Stimulated activated CD4-positive, alpha-beta T cell treated with anti-CD3 and anti-CD28 coated beads, Interleukin-1b, Interleukin-23, amount 100 ng/mL, for 24 hours (primary cell): ENCODE results near the gene ISCA2.
"Not testable (repeated sequence)": the region's sequence is repeated elsewhere in the genome, so short reads cannot be mapped to it uniquely, and the experiment has no call there.

Experiments used
- DNase-seq, 4 experiments: peaks; one replicate each; pipeline ENCODE4 v3.0.0-alpha.2; 2020; ENCODE audit warnings: low read depth in 4 of 4, low spot score in 1 of 4

Gene ISCA2

DNA sequence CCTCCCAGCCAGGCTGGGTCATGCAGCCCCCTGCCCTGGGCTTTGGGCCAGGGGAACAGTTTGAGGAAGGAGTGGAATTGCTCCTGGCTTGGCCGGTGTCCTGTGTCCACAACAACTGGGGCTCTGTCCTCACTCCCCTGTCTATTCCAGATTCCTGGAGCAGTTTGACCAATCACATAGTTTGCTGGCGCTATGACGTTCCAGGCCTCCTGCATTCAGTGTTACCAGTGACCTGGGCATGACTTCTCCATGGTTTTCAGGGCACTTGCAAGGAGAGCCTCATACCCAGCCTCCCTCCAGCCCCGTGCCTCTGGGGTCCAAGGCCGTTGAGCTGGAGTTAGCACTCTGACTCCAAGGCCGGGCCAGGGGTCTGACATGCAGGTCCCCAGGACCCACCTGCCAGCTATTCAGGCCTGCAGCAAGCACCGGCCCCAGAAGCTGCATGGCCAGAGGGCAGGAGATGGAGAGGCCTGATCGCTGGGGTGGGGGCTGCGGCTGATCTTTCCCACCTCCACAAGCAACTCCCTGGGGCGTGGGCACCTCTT is 34.2 kb downstream of the ISCA2 start:
- DNase-seq = no peak

DNA sequence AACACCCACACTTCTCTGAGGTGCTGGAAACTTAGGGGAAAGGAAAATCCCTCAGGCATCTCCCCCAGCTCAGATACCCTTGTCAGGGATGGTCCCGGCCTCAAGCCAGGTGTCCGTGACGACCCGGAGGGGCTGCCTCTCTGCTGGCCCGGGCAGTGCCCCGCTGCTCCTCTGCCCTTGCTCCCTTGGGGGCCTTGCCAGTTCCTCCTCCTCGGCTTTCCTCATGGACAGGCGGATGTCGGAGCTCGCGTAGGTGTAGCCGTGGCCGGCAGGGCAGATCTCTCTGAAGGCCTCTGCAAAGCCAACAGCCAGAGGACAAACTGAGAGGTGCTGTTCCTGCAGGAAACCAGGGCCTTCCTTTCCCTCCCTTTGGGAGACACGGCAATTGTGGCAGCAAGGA is 34.8 kb downstream of the ISCA2 start:
- no peak for DNase-seq

DNA sequence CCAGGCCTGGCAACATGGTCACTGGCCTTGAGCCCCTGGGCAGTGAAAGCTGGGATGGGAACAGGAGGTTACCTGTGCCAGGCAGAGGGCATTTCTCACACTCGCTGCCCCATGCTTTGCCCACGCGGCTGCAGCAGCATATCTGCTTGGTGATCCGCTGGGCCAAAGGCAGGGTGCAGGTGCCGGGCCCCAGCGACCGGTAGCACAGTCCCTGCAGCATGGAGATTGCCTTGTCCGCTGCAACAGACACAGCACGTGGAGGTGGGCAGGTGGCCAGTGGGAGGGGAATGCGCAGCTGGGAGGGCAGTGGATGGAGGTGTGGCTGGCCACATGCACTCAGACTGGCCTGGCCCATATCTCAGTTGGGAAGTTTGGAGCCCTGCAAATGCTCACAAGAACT is 35.3 kb downstream of the ISCA2 start:
- no peak for DNase-seq

DNA sequence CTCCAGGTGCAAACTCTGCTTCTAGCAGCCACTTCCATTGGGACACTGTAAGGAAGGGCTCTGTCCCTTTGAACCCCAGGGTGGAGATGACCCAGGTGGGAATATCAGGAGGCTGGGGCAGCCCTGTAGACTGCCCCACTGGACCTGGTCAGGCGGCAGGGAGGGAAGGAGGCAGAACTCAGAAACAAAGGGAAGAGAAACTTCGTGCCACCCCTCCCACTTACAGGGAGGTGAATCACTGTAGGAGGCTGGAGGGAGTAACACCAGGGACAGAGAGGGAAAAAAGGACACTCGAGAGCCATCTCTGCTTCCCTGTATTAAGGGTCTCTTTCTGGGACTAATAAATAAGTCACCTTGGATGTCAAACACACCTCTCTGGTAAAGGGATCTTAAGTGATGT is 37.4 kb downstream of the ISCA2 start:
- DNase-seq = no peak

DNA sequence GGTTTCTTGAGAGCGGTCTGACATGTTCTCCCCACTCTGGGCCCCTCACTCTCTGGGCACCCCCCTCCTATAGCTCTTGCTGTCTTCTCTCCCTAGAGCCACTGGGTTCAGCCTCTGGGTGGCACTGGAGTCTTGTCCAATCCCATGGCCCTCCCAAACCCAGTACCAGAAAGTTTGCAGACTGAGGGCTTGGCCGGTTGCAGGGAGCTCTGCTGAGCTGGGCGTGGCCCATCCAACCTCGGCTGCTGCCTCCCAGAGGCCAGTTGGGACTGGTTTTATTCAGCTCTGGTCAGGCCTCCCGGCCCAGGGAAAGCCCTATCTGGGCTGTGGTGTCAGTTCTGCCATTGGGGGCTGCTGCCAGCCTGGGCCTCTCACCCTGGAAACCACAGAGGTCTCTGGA is 37.9 kb downstream of the ISCA2 start:
- no peak for DNase-seq

DNA sequence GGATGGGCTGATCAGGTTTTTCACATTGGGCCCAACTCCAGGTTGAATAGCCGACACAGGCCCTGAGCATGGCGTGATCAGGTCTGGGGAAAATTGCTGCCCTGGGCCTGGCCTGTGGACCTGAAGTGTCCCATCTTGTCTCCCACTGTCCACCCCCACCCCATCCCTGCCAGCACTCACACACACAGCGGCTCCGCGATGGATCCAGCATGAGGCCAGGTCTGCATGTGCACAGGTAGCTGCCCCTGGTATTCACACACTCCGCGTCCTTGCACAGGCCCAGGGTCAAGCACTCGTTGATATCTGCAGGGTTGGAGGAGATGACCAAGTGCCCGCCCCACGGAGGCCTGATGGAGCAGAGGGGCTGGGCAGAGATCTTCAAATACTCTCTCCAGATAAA is 38.7 kb downstream of the ISCA2 start:
- DNase-seq = no peak

DNA sequence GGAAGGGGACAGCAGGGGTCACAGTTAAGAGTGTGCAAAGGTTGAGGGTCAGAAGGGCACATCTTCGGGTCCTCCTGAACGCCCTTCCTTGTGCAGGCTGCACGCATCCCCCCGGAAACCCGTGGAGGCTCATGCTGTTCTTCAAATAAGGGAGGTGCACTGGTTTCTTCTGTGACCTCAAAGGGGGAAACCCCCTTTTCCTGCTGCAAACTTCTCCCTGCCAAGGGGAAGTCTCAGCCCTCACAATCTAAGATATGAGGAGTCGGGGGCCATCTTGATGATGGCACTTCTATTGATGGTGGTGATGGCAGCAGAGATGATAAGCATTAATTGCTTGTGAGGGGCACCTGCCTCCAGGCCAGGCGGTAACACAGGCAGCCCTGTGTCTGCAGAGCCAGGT is 40.0 kb downstream of the ISCA2 start:
- no peak for DNase-seq

DNA sequence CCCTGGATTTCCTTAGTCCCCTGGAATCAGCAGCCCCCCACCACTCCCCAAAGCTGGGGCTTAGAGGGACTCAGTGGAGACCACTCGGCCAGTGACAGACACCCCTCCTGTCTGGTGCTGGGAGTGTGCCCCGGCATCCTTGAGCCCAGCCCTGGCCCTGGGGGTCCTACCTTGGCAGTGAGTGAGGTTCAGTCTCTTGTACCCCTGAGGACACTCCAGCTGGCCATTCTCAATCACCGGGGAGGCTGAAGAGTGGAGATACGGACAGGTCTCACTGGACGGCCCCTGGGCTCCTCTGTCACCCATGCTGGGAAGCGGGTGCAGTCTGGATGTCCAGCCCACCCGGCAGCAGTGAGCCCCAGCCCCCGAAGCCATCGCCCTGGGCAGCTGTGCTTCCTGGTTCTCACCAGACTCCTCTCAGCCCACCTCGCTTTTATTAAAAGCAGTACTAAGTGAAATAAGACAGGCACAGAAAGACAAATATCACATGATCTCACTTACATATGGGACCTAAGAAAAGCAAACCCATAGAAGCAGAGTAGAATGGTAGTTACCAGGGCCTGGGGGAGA is 42.3 kb downstream of the ISCA2 start:
- no peak for DNase-seq

DNA sequence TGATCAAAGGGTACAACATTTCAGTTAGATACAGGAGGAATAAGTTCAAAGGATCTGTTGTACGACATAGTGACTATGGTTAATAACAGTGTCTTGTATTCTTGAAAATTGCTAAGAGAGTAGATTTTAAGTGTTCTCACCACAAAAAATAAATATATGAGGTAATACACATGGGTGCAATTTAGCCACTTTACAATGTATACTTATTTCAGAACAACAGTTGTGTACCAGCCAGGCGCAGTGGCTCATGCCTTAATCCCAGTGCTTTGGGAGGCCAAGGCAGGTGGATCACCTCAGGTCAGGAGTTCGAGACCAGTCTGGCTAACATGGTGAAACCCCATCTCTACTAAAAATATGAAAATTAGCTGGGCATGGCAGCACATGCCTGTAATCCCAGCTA is 42.8 kb downstream of the ISCA2 start:
- DNase-seq = not testable (repeated sequence)

DNA sequence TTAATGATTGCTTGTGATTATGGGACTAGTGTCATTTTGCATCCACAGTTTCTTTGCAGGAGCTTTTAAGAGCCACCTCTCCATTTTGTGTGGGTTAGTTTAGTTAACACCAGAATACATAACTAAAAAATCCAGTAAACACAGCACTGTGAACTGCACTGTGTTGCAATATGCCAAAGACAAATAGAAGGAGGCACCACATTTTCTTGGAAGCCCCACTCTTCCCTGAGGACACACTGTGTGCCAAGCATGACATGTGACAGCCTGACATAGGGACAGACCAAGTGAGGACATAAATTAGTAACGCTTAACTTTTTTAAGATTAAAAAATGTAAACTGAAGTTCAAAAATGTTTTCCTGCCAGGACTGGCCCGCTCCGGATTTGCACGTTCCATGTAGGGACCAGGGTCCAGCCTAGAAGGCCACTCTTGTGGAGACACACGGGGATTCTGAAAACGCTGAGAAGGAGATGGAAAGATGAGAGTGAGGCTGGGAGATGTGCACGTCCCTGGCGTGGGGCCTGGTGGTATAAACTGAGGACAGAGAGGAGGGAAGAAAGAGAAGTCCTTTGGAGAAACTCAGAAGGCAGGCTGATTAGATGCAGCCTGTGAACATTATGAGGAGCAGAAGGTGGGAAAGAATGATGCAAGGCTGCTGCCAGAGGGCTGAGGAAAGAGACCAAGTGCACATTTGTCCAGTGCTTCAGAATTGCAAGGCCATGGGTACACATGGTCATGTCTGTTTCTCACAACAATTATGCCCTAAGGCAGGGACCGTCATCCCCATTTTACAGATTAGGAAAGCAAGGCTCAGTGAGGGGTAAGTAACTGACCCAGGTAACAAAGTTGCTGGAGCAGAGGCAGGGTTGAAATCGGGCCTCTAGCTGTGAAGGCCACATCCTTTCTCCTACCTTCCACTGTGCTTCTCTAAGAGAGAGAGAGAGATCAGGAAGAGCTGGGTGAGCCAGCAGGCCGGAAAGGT is 45.1 kb downstream of the ISCA2 start:
- no peak for DNase-seq

DNA sequence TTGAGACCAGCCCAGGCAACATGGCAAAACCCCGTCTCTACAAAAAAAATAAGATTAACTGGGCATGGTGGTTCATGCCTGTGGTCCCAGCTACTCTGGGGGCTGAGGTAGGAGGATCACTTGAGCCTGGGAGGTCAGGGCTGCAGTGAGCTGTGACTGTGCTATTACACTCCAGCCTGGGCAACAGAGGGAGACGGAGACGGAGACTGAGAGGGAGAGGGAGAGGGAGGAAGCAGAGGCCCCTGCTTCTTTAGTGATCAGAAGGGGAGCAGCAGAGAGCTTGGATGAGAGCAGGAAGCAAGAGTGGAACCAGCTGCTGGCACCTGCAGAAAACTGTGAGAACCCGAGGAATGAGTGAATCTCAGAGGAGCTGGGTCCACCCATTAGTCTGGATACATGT is 45.9 kb downstream of the ISCA2 start:
- no peak for DNase-seq

DNA sequence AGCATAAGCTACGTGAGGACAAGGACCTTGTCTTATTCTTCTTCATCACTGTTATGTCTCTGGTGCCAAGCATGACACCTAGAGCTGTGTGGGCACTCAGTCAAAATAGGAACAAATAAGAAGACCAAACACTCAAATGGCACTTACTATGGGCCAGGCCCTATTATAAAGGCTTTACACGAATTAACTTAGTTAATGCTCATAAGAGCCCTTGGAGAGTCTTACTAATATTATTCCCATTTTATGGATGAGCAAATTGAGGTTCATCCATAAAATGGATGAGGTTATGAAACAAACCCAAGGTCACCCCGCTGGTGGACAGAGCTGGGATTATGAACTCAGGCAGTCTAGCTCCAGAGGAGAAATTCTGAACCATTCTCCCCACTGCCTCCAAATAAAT is 47.7 kb downstream of the ISCA2 start:
- no peak for DNase-seq

DNA sequence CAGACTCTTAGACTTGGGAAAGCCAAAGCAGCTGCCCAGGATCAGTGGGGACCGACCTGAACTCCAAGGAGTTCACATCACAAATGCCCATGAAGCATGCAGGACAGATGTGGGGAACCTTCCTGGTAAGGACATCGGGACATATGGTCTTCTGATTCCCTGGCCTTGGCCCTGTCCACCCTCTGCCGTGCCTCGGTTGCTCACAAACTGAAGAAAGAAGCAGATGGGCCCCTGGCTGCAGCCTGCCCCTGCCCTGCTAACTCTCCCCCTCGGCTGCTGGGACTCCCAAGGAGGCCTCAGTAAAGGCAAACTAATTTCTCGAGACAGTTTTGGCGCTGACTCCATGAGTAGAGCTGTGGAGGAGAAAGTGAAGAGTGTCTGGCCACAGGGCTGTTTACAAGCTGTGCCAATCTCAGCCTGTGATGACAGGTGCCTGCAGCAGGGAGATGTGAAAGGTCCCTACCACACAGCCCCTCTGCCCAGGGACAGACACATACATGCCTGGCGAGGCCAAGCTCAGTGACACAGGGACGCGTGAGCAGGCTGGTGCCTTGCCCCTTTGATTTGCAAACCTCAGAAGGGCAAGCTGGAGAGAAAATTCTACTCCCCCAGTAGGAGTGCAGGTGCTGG is 48.6 kb downstream of the ISCA2 start:
- DNase-seq = no peak

DNA sequence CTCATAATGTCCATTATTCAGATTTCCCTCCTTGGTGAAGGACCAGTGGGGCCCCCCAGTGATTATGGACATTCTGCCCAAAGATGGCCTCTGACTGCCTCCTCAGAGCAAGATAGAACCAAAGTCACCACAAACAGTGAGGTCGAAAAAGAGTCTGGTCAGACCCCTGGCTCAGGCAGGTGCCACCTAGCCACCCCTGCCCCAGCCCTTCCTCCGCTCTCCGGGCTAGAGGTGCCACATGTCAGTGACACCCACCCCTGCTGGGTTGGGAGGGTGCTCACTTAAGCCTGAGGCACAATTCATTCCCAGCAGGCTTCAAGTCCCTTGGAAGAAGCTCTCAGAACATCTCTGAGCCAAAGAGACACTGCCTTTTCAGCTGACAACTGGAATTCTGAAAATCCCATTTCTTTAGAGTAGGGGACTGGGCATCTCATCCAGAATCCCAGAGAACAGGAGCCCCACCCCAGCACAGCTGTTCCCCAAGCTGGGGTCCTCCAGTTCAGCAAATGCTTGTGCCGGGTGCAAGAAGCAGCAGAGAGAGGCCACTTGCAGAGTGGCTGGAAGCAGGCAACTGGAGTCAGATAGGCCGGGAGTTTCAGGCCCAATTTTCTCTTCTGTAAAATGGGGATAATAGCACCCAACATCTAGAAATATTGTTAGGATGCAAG is 50.3 kb downstream of the ISCA2 start:
- no peak for DNase-seq

DNA sequence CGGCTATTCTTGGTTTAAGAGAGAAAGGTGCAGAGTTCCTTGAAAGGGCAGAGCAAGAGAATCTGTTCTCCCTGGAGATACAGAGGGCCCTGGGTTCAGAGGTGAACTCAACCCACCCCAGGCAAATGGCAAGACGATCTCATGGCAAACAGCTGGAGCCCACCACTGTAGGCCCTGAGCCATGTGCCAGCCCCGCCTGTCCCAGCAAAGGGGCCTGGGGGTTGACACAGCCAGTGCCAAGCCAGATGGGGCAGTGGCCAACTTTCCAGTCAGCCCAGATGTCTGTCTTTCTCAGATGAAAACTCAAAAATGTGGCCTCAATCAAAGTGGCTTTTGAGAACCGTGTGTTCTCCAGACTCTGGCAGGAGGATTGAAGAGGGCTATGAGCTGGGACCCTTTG is 51.8 kb downstream of the ISCA2 start:
- DNase-seq = no peak

DNA sequence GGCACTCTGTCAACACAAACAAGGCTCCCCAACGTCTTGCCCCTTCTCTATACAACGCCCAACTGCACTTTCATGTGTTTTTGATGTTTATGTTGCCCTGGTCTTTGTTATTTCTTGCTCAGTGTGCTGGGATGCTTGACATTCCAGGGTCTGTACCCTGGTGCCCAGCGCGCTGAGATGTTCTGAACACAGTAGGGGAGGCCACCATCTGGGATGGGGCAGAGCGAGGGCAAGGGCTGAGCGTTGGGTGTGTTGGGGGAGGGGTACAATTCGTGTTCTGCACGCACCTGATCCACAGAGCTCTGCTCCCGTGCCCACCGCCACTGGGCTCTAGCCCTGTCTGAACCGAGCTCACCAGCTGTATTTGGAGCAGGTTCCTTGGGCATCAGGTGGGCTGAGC is 52.9 kb downstream of the ISCA2 start:
- no peak for DNase-seq
